Testis (tissue), 5 donors: Measurements from ENCODE around the gene CYB561A3. TPM values are rescaled to one million over a fixed set of nuclear protein-coding genes. Genes with fewer than 3 reads are reported as not detected.

Source experiments
- DNase-seq: peaks from one replicate; pipeline ENCODE4 v3.0.0-alpha.2; 2019
- H3K27ac ChIP-seq, 2 donors: fragments of 200-600 bp; sonication (generic); one replicate each; pipeline ENCODE4 v1.5.1; 2019
- H3K27me3 ChIP-seq: fragments of 200-600 bp; sonication (generic); one replicate; pipeline ENCODE4 v1.5.1; 2019
- H3K36me3 ChIP-seq: fragments of 200-600 bp; sonication (generic); one replicate; pipeline ENCODE4 v1.5.1; 2017; ENCODE audit warnings: low read depth; ENCODE audit errors: missing control alignments
- H3K4me1 ChIP-seq: fragments of 200-600 bp; sonication (generic); one replicate; pipeline ENCODE4 v1.5.1; 2019
- H3K4me3 ChIP-seq, 2 donors: fragments of 200-600 bp; sonication (generic); one replicate each; pipeline ENCODE4 v1.5.1; 2017 to 2019
- H3K9me3 ChIP-seq: fragments of 200-600 bp; sonication (generic); one replicate; pipeline ENCODE4 v1.5.1; 2017
- POLR2A ChIP-seq: fragments of 450-650 bp; IDR thresholded peaks from one replicate; pipeline ENCODE4 v1.6.1; 2017; ENCODE audit warnings: antibody characterized with exemption, mild to moderate bottlenecking, moderate library complexity
- WGBS, 2 donors: methylation state at CpG; one replicate each; pipeline ENCODE4 v1.1.5; 2018; 5-methylcytosine and 5-hydroxymethylcytosine counted together
- intact Hi-C: fragments of 100-400 bp; cut with DNase I; formaldehyde crosslinking; loops from one replicate; pipeline ENCODE4 v1.15.1; 2023; ENCODE audit warnings: low total_unique reads
- long read RNA-seq, 2 donors: transcript quantifications; one replicate each; lab custom pipeline, GENCODE V29; 2026
- polyA plus RNA-seq: library from polyadenylated mRNA; stranded (reverse); fragments of 350-450 nt; fragmentation: Illumina TruSeq; extraction: RNeasy Lipid Tissue Mini Kit (QIAGEN cat#74804); gene quantifications from one replicate; pipeline ENCODE4 v1.2.3, GENCODE V29; 2014; ENCODE audit warnings: low read depth, low replicate concordance; ENCODE audit not compliant: insufficient read depth
- total RNA-seq, 2 donors: library from RNA; depleted of rRNA; stranded (reverse); fragments of >200 nt; gene quantifications; one replicate each; pipeline ENCODE4 v1.2.3, GENCODE V29; 2016
- TF ChIP-seq, protein P1 (sequence below), 3 experiments: fragments of 450-650 bp in 2 of 3; fragments of 200-600 bp in 1 of 3; sonication (generic) in 1 of 3; IDR thresholded peaks; one replicate each; pipeline ENCODE4 v1.5.1; 2016 to 2019; ENCODE audit warnings: antibody characterized with exemption in 3 of 3, mild to moderate bottlenecking in 2 of 3, moderate library complexity in 1 of 3

CYB561A3 gene, protein sequence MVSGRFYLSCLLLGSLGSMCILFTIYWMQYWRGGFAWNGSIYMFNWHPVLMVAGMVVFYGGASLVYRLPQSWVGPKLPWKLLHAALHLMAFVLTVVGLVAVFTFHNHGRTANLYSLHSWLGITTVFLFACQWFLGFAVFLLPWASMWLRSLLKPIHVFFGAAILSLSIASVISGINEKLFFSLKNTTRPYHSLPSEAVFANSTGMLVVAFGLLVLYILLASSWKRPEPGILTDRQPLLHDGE
- total RNA-seq (10 to 100 TPM; 41.7 to 55.8 TPM), polyA plus RNA-seq (39.8 TPM)
- long read RNA-seq, donor 1, transcript CYB561A3-201 (7 exons, 3,061 nt), result major isoform, 16 of 52 reads
- long read RNA-seq, donor 1, partial matches to known transcripts, result 6 of 52 reads
- long read RNA-seq, donor 1, other reads (novel, unspliced or antisense), result 28 of 52 reads
- long read RNA-seq, donor 2, partial matches to known transcripts, result 0 of 4 reads
- long read RNA-seq, donor 2, other reads (novel, unspliced or antisense), result 0 of 4 reads

DNA sequence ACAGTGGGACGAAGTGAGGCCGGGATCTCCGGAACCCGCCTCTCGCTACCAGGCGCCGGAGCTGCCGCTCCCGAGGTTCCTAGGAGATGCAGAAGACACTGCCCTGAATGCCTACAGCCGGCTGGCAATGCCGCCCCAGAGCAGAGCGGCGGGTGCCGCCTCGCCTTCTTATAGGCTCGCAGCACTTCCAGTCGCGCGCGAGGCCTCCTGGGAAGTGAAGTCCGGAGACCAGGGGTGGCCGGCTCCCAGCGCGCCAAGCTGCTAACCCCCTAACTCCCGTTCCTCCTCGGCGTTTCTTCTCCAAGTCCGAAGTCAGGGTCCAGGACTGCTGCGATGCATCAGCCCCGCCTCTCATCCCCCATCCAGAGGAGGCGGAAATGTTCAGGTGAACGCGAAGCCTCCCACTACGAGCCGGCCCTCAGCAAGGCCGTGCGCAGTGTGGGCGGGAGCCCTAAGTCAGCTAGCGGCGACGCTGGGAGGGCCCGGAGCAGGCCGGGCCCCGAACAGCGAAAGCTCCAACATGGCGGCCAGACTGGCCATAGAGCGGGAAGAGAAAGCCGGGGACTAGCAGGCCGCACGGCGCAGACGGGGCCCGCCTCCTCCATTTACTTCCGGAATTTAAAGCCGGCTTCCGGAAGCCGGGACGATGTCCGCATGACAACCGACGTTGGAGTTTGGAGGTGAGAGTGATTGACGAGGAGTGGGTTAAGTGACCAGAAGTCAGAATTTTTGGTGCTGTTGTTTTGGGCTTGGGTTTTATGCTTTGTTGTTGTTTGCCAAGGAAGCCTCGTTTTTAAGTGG is at the start of gene CYB561A3, which contains the start of gene TMEM138:
CYB561A3 (minus strand) TSS at position 142 of the 801 bp plus-strand sequence. CDS start 5,169 bp downstream, outside the sequence.
TMEM138 (plus strand) TSS at position 634 of the 801 bp plus-strand sequence. CDS start 2,017 bp downstream, outside the sequence.
- Histone ChIP-seq H3K9me3 (no peaks in the 10 kb centered on the region), H3K27me3 (no peaks in the 10 kb centered on the region), H3K27ac (peak within 1 kb of the TSS; percentile 95 to 99), H3K4me1 (peaks cover 15% of the 10 kb centered on the region), H3K4me3 (peak within 1 kb of the TSS; percentile 77 to 84), H3K36me3 (no peaks in the 10 kb centered on the region)
- TF ChIP-seq, protein P1, sequence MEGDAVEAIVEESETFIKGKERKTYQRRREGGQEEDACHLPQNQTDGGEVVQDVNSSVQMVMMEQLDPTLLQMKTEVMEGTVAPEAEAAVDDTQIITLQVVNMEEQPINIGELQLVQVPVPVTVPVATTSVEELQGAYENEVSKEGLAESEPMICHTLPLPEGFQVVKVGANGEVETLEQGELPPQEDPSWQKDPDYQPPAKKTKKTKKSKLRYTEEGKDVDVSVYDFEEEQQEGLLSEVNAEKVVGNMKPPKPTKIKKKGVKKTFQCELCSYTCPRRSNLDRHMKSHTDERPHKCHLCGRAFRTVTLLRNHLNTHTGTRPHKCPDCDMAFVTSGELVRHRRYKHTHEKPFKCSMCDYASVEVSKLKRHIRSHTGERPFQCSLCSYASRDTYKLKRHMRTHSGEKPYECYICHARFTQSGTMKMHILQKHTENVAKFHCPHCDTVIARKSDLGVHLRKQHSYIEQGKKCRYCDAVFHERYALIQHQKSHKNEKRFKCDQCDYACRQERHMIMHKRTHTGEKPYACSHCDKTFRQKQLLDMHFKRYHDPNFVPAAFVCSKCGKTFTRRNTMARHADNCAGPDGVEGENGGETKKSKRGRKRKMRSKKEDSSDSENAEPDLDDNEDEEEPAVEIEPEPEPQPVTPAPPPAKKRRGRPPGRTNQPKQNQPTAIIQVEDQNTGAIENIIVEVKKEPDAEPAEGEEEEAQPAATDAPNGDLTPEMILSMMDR (IDR thresholded peaks at IDR 0.05), result no peak
- TF ChIP-seq POLR2A, result no peak
- intact Hi-C loops, result no loop called here
- 0 to 1% methylated on average over 28 to 63 of the region's 63 CpGs for WGBS, 2 donors
- DNase-seq, result peak; percentile 95

GRCh38 chr11:61406991-61407728 is 45.5 kb upstream of the CYB561A3 start:
- intact Hi-C loops, result no loop called here
- Histone ChIP-seq H3K4me3 (no peak overlapping the region), H3K27ac (no peak overlapping the region), H3K9me3 (no peaks in the 10 kb centered on the region), H3K36me3 (no peaks in the 10 kb centered on the region), H3K4me1 (no peaks in the 10 kb centered on the region), H3K27me3 (no peaks in the 10 kb centered on the region)
- no peak for TF ChIP-seq POLR2A
- TF ChIP-seq, protein P1 (IDR thresholded peaks at IDR 0.05), result no peak
- no peak for DNase-seq
- WGBS, 2 donors, result 88 to 95% methylated on average over 5 of the region's 5 CpGs

DNA sequence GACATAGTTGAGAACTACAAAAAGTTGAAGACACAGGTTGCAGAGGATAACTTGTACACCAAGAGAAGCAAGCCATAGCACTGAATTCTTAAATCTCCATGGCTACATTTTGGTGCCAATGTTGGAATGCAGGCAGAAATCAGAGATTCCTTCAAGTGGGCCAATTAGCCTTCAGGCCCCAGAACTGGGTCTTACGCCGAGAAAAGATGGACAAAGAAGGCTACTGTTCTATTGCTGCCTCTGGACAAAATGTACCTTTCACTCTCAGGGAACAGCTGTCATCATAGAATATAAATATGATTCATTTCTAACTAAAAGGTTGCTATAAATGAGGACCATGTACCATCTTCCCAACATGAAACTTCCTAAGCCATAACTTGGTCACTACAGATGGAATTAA is 44.4 kb upstream of the CYB561A3 start:
- Histone ChIP-seq H3K9me3 (no peaks in the 10 kb centered on the region), H3K27me3 (no peaks in the 10 kb centered on the region), H3K4me3 (no peak overlapping the region), H3K27ac (no peak overlapping the region), H3K36me3 (no peaks in the 10 kb centered on the region), H3K4me1 (no peaks in the 10 kb centered on the region)
- no peak for DNase-seq
- intact Hi-C loops, result no loop called here
- TF ChIP-seq, protein P1 (IDR thresholded peaks at IDR 0.05), result no peak
- no peak for TF ChIP-seq POLR2A
- 81 to 82% methylated on average over 2 of the region's 2 CpGs for WGBS, 2 donors

DNA sequence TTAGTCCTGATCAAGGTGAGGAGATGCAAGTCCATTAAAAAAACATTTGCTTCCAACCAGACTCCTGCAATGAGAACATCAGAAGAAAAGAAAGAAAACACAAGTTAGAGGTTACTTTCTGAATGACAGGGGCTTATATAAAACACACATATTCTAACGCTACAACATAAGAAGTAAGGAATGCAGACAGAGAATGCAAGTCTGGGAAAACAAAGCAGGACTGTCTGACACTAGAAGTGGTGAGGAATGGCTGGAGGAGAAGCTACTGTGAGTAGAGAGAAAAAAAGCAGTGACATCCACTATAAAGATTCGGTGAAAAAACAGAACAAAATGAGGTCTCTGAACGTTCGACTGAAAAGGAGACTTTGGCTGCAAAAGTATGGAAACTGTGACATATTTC is 43.0 kb upstream of the CYB561A3 start:
- intact Hi-C loops, result no loop called here
- 80 to 81% methylated on average over 4 of the region's 4 CpGs for WGBS, 2 donors
- no peak overlapping the region for H3K27ac ChIP-seq
- H3K4me1 ChIP-seq, result peaks cover 5% of the 10 kb centered on the region
- no peaks in the 10 kb centered on the region for H3K9me3 ChIP-seq
- H3K36me3 ChIP-seq, result no peaks in the 10 kb centered on the region
- no peaks in the 10 kb centered on the region for H3K27me3 ChIP-seq
- no peak for DNase-seq
- TF ChIP-seq, protein P1 (IDR thresholded peaks at IDR 0.05), result no peak
- no peak for TF ChIP-seq POLR2A
- no peak overlapping the region for H3K4me3 ChIP-seq
